SK-N-SH (cell line): ENCODE measurements around the gene TCF23. TPM values are rescaled to one million over a fixed set of nuclear protein-coding genes. Genes with fewer than 3 reads are reported as not detected.

Source experiments
- polyA plus RNA-seq, 3 experiments: library from polyadenylated mRNA; depleted of rRNA; stranded (reverse); fragments of >200 nt; gene quantifications; 2 replicates each; pipeline ENCODE4 v1.2.3, GENCODE V29; 2012

The TCF23 gene
- polyA plus RNA-seq, 1 of the 3 experiments (the other 2 are of a cell fraction), result not detected

Other genes with a start within 250 kb of the TCF23 start
- 20.2 and 24.4 TPM in 2 replicates for gene MAPRE3, start 178.4 kb upstream of the TCF23 start, polyA plus RNA-seq (2012; rRNA removed)
- gene TMEM214, start 116.0 kb upstream of the TCF23 start, polyA plus RNA-seq (2012; rRNA removed), result 69.4 and 80.2 TPM in 2 replicates
- gene AGBL5, start 97.3 kb upstream of the TCF23 start, polyA plus RNA-seq (2012; rRNA removed), result 45.5 and 47.8 TPM in 2 replicates
- gene OST4, start 77.3 kb upstream of the TCF23 start, polyA plus RNA-seq (2012; rRNA removed), result 876 and 1,851 TPM in 2 replicates
- gene EMILIN1, start 70.4 kb upstream of the TCF23 start, polyA plus RNA-seq (2012; rRNA removed), result 184 and 286 TPM in 2 replicates
- gene KHK, start 62.2 kb upstream of the TCF23 start, polyA plus RNA-seq (2012; rRNA removed), result 6.5 and 10.3 TPM in 2 replicates
- gene CGREF1, start 29.9 kb upstream of the TCF23 start, polyA plus RNA-seq (2012; rRNA removed), result 17.1 and 18.3 TPM in 2 replicates
- 3.3 and 4.1 TPM in 2 replicates for gene ABHD1, start 25.2 kb upstream of the TCF23 start, polyA plus RNA-seq (2012; rRNA removed)
- gene PREB, start 14.4 kb upstream of the TCF23 start, polyA plus RNA-seq (2012; rRNA removed), result 47.9 and 51.3 TPM in 2 replicates
- gene PRR30, start 9.6 kb upstream of the TCF23 start, polyA plus RNA-seq (2012; rRNA removed), result not detected in 2 replicates
- 289 and 366 TPM in 2 replicates for gene ATRAID, start 63.0 kb downstream of the TCF23 start, polyA plus RNA-seq (2012; rRNA removed)
- 75.7 and 85.0 TPM in 2 replicates for gene SLC5A6, start 63.3 kb downstream of the TCF23 start, polyA plus RNA-seq (2012; rRNA removed)
- 29.3 and 47.6 TPM in 2 replicates for gene CAD, start 68.4 kb downstream of the TCF23 start, polyA plus RNA-seq (2012; rRNA removed)
- 0.68 and 1.1 TPM in 2 replicates for gene SLC30A3, start 114.0 kb downstream of the TCF23 start, polyA plus RNA-seq (2012; rRNA removed)
- gene DNAJC5G, start 126.4 kb downstream of the TCF23 start, polyA plus RNA-seq (2012; rRNA removed), result 0.18 TPM in 1 of 2 replicates, not detected in the other
- 0.28 and 0.36 TPM in 2 replicates for gene TRIM54, start 133.4 kb downstream of the TCF23 start, polyA plus RNA-seq (2012; rRNA removed)
- gene UCN, start 159.4 kb downstream of the TCF23 start, polyA plus RNA-seq (2012; rRNA removed), result 2.8 and 2.9 TPM in 2 replicates
- gene MPV17, start 174.1 kb downstream of the TCF23 start, polyA plus RNA-seq (2012; rRNA removed), result 255 and 265 TPM in 2 replicates
- gene GTF3C2, start 207.8 kb downstream of the TCF23 start, polyA plus RNA-seq (2012; rRNA removed), result 65.8 and 76.0 TPM in 2 replicates
- 51.7 and 56.0 TPM in 2 replicates for gene EIF2B4, start 221.3 kb downstream of the TCF23 start, polyA plus RNA-seq (2012; rRNA removed)
- 128 and 145 TPM in 2 replicates for gene SNX17, start 221.6 kb downstream of the TCF23 start, polyA plus RNA-seq (2012; rRNA removed)
- 53.8 and 63.7 TPM in 2 replicates for gene ZNF513, start 231.7 kb downstream of the TCF23 start, polyA plus RNA-seq (2012; rRNA removed)